ENCODE measurements around the gene ACAP3. TPM values are rescaled to one million over a fixed set of nuclear protein-coding genes. Genes with fewer than 3 reads are reported as not detected.

ACAP3 gene
- total RNA-seq, 1 donor from 2014 or later, result 34.0 TPM

- Histone ChIP-seq H3K36me3 (ENCODE audit: control insufficient read depth, insufficient read depth, low read length) (peaks cover 1% of the 10 kb centered on the region), H3K27me3 (ENCODE audit: control insufficient read depth, insufficient read depth, low read length) (no peaks in the 10 kb centered on the region), H3K4me3 (ENCODE audit: low read depth, low read length) (no peak overlapping the region)
- TF ChIP-seq CTCF (IDR thresholded peaks at IDR 0.05; ENCODE audit: insufficient read depth, low read length, severe bottlenecking), result no peak
- no peak for DNase-seq (ENCODE audit: low read depth)
- FAIRE-seq, result no peak
These were observed 4.0 kb downstream of the ACAP3 start for GRCh38 chr1:1303736-1304135.

GRCh38 chr1:1302951-1303509 lies 4.7 kb downstream of the ACAP3 start:
- peak; percentile 40 for DNase-seq (ENCODE audit: low read depth)
- Histone ChIP-seq H3K4me3 (ENCODE audit: low read depth, low read length) (no peak overlapping the region), H3K36me3 (ENCODE audit: control insufficient read depth, insufficient read depth, low read length) (peaks cover 1% of the 10 kb centered on the region), H3K27me3 (ENCODE audit: control insufficient read depth, insufficient read depth, low read length) (no peaks in the 10 kb centered on the region)
- no peak for FAIRE-seq
- TF ChIP-seq CTCF (IDR thresholded peaks at IDR 0.05; ENCODE audit: insufficient read depth, low read length, severe bottlenecking), result no peak

GRCh38 chr1:1302006-1302430 lies 5.7 kb downstream of the ACAP3 start:
- DNase-seq (ENCODE audit: low read depth) (no peak), FAIRE-seq (no peak)
- TF ChIP-seq CTCF (IDR thresholded peaks at IDR 0.05; ENCODE audit: insufficient read depth, low read length, severe bottlenecking), result peak; percentile 50
- no peaks in the 10 kb centered on the region for H3K27me3 ChIP-seq (ENCODE audit: control insufficient read depth, insufficient read depth, low read length)
- H3K36me3 ChIP-seq (ENCODE audit: control insufficient read depth, insufficient read depth, low read length), result peaks cover 1% of the 10 kb centered on the region
- H3K4me3 ChIP-seq (ENCODE audit: low read depth, low read length), result no peak overlapping the region

- peaks cover 2% of the 10 kb centered on the region for H3K36me3 ChIP-seq (ENCODE audit: control insufficient read depth, insufficient read depth, low read length)
- no peak for FAIRE-seq
These were observed 7.4 kb downstream of the ACAP3 start for GRCh38 chr1:1300352-1300739.

GRCh38 chr1:1299686-1300351 lies 7.9 kb downstream of the ACAP3 start:
- no peak for DNase-seq (ENCODE audit: low read depth)
- peak; percentile 42 for TF ChIP-seq CTCF (IDR thresholded peaks at IDR 0.05; ENCODE audit: insufficient read depth, low read length, severe bottlenecking)
- FAIRE-seq, result no peak
- no peak overlapping the region for H3K4me3 ChIP-seq (ENCODE audit: low read depth, low read length)
- no peaks in the 10 kb centered on the region for H3K27me3 ChIP-seq (ENCODE audit: control insufficient read depth, insufficient read depth, low read length)
- peaks cover 4% of the 10 kb centered on the region for H3K36me3 ChIP-seq (ENCODE audit: control insufficient read depth, insufficient read depth, low read length)

More at GRCh38 chr1:1300352-1300739, 7.4 kb downstream of the ACAP3 start:
- Histone ChIP-seq H3K4me3 (ENCODE audit: low read depth, low read length) (no peak overlapping the region), H3K27me3 (ENCODE audit: control insufficient read depth, insufficient read depth, low read length) (no peaks in the 10 kb centered on the region)
- TF ChIP-seq CTCF (IDR thresholded peaks at IDR 0.05; ENCODE audit: insufficient read depth, low read length, severe bottlenecking), result no peak
- no peak for DNase-seq (ENCODE audit: low read depth)
